ENCODE data around the gene MIOX. TPM values are rescaled to one million over a fixed set of nuclear protein-coding genes. Genes with fewer than 3 reads are reported as not detected.

The MIOX gene
- polyA plus RNA-seq, 1 donor from 2014 or later, result not detected

- no peaks in the 10 kb centered on the region for H3K36me3 ChIP-seq (ENCODE audit: insufficient read depth, low read length)
- no peaks in the 10 kb centered on the region for H3F3A ChIP-seq (ENCODE audit: insufficient read depth, low read length, poor library complexity, severe bottlenecking)
- no peaks in the 10 kb centered on the region for H4K20me1 ChIP-seq (ENCODE audit: insufficient read depth)
- no peak for TF ChIP-seq MXI1 (conservative IDR thresholded peaks at IDR 0.05; ENCODE audit: poor library complexity, severe bottlenecking)
- TF ChIP-seq POLR2AphosphoS5 (IDR thresholded peaks at IDR 0.05), result no peak
- TF ChIP-seq RAD21 (conservative IDR thresholded peaks at IDR 0.05), result no peak
- no peak for TF ChIP-seq SMC3 (conservative IDR thresholded peaks at IDR 0.05; ENCODE audit: poor library complexity)
- no peak for TF ChIP-seq REST (IDR thresholded peaks at IDR 0.05; ENCODE audit: borderline replicate concordance)
- no peak for TF ChIP-seq TAF1 (IDR thresholded peaks at IDR 0.05; ENCODE audit: low read depth)
- no peak for TF ChIP-seq EP300 (conservative IDR thresholded peaks at IDR 0.05; ENCODE audit: poor library complexity, severe bottlenecking)
- no peak for TF ChIP-seq EZH2 (IDR thresholded peaks at IDR 0.05; ENCODE audit: borderline replicate concordance, insufficient read depth, low read length, poor library complexity, severe bottlenecking)
- TF ChIP-seq CTCF (IDR thresholded peaks at IDR 0.05; ENCODE audit: poor library complexity, severe bottlenecking), result no peak
- H3K4me2 ChIP-seq (ENCODE audit: low read length), result no peak overlapping the region
- no peaks in the 10 kb centered on the region for H3K9me2 ChIP-seq (ENCODE audit: insufficient read depth, low read length)
- no peak overlapping the region for H3K4me3 ChIP-seq (ENCODE audit: low read length)
- no peaks in the 10 kb centered on the region for H3K9me3 ChIP-seq (ENCODE audit: low read length)
- H3K27me3 ChIP-seq (ENCODE audit: insufficient read depth, low read depth, low read length), result no peaks in the 10 kb centered on the region
- H3K79me2 ChIP-seq (replicated peaks; ENCODE audit: insufficient read depth, low read length), result no peaks in the 10 kb centered on the region
- H3K27ac ChIP-seq (ENCODE audit: low read length), result no peak overlapping the region
- no peak overlapping the region for H3K9ac ChIP-seq (ENCODE audit: low read length)
- no peak overlapping the region for H2AFZ ChIP-seq (ENCODE audit: low read depth, low read length)
Observed at GRCh38 chr22:50497093-50497492, 10.4 kb downstream of the MIOX start.

GRCh38 chr22:50498322-50498890 is 11.7 kb downstream of the MIOX start:
- H3K27ac ChIP-seq (ENCODE audit: low read length), result no peak overlapping the region
- no peaks in the 10 kb centered on the region for H3K36me3 ChIP-seq (ENCODE audit: insufficient read depth, low read length)
- no peaks in the 10 kb centered on the region for H3K27me3 ChIP-seq (ENCODE audit: insufficient read depth, low read depth, low read length)
- no peaks in the 10 kb centered on the region for H4K20me1 ChIP-seq (ENCODE audit: insufficient read depth)
- H3K9me3 ChIP-seq (ENCODE audit: low read length), result no peaks in the 10 kb centered on the region
- H3F3A ChIP-seq (ENCODE audit: insufficient read depth, low read length, poor library complexity, severe bottlenecking), result no peaks in the 10 kb centered on the region
- H2AFZ ChIP-seq (ENCODE audit: low read depth, low read length), result no peak overlapping the region
- TF ChIP-seq RAD21 (conservative IDR thresholded peaks at IDR 0.05) (no peak), CTCF (IDR thresholded peaks at IDR 0.05; ENCODE audit: poor library complexity, severe bottlenecking) (peak; percentile 28)
- no peak overlapping the region for H3K4me3 ChIP-seq (ENCODE audit: low read length)
- H3K9me2 ChIP-seq (ENCODE audit: insufficient read depth, low read length), result no peaks in the 10 kb centered on the region
- no peak overlapping the region for H3K4me2 ChIP-seq (ENCODE audit: low read length)
- no peaks in the 10 kb centered on the region for H3K79me2 ChIP-seq (replicated peaks; ENCODE audit: insufficient read depth, low read length)
- no peak overlapping the region for H3K9ac ChIP-seq (ENCODE audit: low read length)
